ENCODE data around the gene PTPRH.
A peak's percentile ranks its signal among the peaks of the same experiment; 100 is the strongest.
"Not testable (repeated sequence)": the region's sequence is repeated elsewhere in the genome, so short reads cannot be mapped to it uniquely, and the experiment has no call there.

PTPRH gene

GRCh38 chr19:55181740-55182139, 27.6 kb downstream of the PTPRH start:
- no peak for DNase-seq (ENCODE audit: low read depth, low spot score)

- DNase-seq (ENCODE audit: low read depth, low spot score), result peak; percentile 44
These were observed 29.5 kb downstream of the PTPRH start, which contains the start of gene SYT5 for GRCh38 chr19:55179606-55180484. Gene SYT5, minus strand, starts transcription at chr19:55180289. Its CDS starts 1,248 bp downstream, at chr19:55179041.

GRCh38 chr19:55178781-55179599, 30.3 kb downstream of the PTPRH start:
- DNase-seq (ENCODE audit: low read depth, low spot score), result peak; percentile 89

- DNase-seq (ENCODE audit: low read depth, low spot score), result no peak
These were observed 33.2 kb downstream of the PTPRH start for GRCh38 chr19:55176076-55176475.

GRCh38 chr19:55175117-55175867, 34.0 kb downstream of the PTPRH start:
- DNase-seq (ENCODE audit: low read depth, low spot score), result peak; percentile 47

GRCh38 chr19:55174425-55175116, 34.7 kb downstream of the PTPRH start:
- DNase-seq (ENCODE audit: low read depth, low spot score), result no peak

GRCh38 chr19:55173714-55174409, 35.4 kb downstream of the PTPRH start:
- peak; percentile 71 for DNase-seq (ENCODE audit: low read depth, low spot score)

- no peak for DNase-seq (ENCODE audit: low read depth, low spot score)
These were observed 36.1 kb downstream of the PTPRH start for GRCh38 chr19:55173186-55173713.

- DNase-seq (ENCODE audit: low read depth, low spot score), result no peak
These were observed 36.6 kb downstream of the PTPRH start for GRCh38 chr19:55172741-55173140.

GRCh38 chr19:55172318-55172717, 37.0 kb downstream of the PTPRH start:
- DNase-seq (ENCODE audit: low read depth, low spot score), result not testable (repeated sequence)

- DNase-seq (ENCODE audit: low read depth, low spot score), result no peak
These were observed 37.9 kb downstream of the PTPRH start for GRCh38 chr19:55171440-55171839.

- DNase-seq (ENCODE audit: low read depth, low spot score), result no peak
These were observed 40.2 kb downstream of the PTPRH start for GRCh38 chr19:55169136-55169535.

GRCh38 chr19:55166530-55167268, 42.6 kb downstream of the PTPRH start, which contains the start of gene DNAAF3:
Gene DNAAF3, minus strand, starts transcription at chr19:55166613. Its CDS starts 200 bp downstream, at chr19:55166413.
- peak; percentile 99 for DNase-seq (ENCODE audit: low read depth, low spot score)

- peak; percentile 93 for DNase-seq (ENCODE audit: low read depth, low spot score)
These were observed 43.3 kb downstream of the PTPRH start for GRCh38 chr19:55165952-55166529.

GRCh38 chr19:55161571-55162322, 47.6 kb downstream of the PTPRH start:
- DNase-seq (ENCODE audit: low read depth, low spot score), result peak; percentile 12

GRCh38 chr19:55160986-55161365, 48.3 kb downstream of the PTPRH start:
- DNase-seq (ENCODE audit: low read depth, low spot score), result peak; percentile 25

GRCh38 chr19:55160128-55160985, 48.9 kb downstream of the PTPRH start:
- peak; percentile 99 for DNase-seq (ENCODE audit: low read depth, low spot score)

All from ELF-1 (cell line).